HG02571 (cell line): Measurements from ENCODE around the gene DKK3.

Source experiments
- ATAC-seq: cut with Tn5 transposase; IDR thresholded peaks from one replicate; pipeline ENCODE4 v1.9.1; 2021; ENCODE audit warnings: mild to moderate bottlenecking, moderate library complexity; ENCODE audit not compliant: unreplicated experiment

The DKK3 gene

GRCh38 chr11:11970556-11970955, 37.9 kb downstream of the DKK3 start:
- no peak for ATAC-seq

- no peak for ATAC-seq
Observed at GRCh38 chr11:11969380-11970215, 38.8 kb downstream of the DKK3 start.

- ATAC-seq = no peak
Observed at GRCh38 chr11:11968511-11969280, 39.7 kb downstream of the DKK3 start.

GRCh38 chr11:11967669-11968510, 40.5 kb downstream of the DKK3 start:
- ATAC-seq = no peak

GRCh38 chr11:11966826-11967668, 41.4 kb downstream of the DKK3 start:
- peak; percentile 85 for ATAC-seq

- no peak for ATAC-seq
Observed at GRCh38 chr11:11966354-11966741, 42.1 kb downstream of the DKK3 start.

GRCh38 chr11:11965656-11966353, 42.6 kb downstream of the DKK3 start:
- no peak for ATAC-seq

- ATAC-seq = no peak
Observed at GRCh38 chr11:11965192-11965591, 43.2 kb downstream of the DKK3 start.

- ATAC-seq = no peak
Observed at GRCh38 chr11:11964774-11965150, 43.7 kb downstream of the DKK3 start.

GRCh38 chr11:11963842-11964773, 44.3 kb downstream of the DKK3 start:
- no peak for ATAC-seq

DNA sequence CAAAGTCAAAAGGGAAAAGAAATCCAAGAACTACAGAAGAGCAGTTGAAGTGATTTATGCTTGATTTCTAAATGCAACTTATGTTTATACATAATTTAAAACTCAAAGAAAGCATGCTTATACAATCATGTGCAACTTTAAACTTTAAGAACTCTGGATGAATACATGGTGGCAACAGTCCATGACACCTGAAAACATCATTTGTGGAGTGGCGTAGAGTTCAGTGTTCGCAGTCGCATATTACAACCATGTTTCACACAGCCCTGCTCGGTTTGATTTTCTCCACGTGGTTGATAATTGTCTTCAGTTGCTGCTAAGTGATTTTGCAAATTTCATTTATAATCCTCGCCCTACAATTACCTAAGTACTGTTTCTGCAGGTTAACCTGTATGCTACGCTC, 45.4 kb downstream of the DKK3 start:
- no peak for ATAC-seq

DNA sequence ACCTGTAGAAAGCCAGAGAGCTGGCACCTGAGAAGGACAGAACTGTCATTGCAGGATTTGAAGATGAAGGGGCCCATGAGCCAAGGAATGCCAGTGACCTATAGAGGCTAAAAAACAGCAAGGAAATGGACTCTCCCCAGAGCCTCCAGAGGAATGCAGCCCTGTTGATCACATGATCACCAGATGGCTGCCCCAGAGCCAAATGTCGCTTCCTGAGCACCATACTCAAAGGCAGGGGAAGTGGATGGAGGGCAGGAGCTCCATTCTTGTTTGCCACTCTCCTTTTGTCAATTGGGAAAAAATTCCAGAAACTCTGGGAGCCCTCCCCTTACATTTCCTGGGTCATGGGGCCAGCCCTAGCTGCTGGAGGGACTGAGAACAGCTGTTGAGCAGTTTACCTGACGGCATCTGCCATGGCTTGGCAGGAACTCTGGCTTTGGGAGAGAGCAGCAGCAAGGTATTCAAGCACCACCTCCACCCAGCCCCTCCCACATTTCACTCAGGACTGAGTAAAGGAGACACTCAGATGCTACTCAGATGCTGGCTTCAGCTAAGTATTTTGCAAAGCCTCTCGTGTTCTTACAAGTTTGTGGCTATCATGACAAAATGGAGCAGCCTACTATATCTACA, 46.9 kb downstream of the DKK3 start:
- ATAC-seq = no peak

DNA sequence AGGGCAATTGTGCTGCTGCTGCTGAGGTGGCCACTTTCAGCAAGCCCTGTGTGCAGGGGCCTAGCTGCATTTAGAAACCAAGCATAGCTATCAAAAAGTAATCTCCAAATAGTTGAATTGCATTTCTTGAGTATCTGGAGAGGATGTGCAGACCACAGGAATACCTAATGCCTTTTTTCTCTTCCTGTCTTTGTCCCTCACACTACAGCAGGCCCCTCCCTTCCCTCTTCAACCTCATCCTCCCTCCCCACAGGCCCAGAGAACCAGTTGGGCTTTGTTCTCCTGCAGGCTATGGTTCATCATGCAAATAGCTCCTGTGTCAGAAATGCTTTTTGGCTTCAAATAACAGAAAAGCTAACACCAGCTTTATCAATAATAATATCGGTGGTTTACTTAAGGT, 47.7 kb downstream of the DKK3 start:
- ATAC-seq = no peak

DNA sequence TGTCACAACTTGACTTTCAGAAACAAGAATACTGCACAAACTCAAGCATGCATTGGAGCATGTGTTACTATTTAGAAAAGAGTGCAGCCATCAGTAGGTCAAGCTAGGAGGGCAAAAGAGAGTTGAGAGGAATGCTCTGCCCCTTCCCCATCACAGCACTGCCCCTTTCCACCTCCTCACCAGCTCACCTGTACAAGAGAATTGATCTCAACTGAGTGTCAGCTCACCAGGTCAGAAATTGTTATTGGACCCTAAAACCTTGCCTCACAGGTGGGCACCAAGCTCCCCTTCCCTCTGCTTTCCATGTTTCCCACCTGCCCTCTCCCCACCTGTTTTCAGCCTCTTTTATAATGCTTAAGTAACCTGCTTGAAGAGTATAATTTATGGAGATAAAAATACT, 48.8 kb downstream of the DKK3 start:
- no peak for ATAC-seq

GRCh38 chr11:11958403-11959231, 49.8 kb downstream of the DKK3 start:
- no peak for ATAC-seq

DNA sequence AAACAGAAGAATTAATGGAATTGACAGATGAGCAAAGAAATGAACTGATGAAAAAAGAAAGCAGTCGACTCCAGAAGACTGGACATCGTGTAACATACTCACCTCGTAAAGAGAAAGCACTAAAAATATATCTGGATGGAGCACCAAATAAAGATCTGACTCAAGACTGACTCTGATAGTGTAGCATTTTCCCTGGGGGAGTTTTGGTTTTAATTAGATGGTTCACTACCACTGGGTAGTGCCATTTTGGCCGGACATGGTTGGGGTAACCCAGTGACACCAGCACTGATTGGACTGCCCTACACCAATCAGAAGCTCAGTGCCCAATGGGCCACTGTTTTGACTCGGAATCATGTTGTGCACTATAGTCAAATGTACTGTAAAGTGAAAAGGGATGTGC, 52.4 kb downstream of the DKK3 start:
- ATAC-seq = no peak

GRCh38 chr11:11952036-11952435, 56.4 kb downstream of the DKK3 start:
- ATAC-seq = no peak
